Measurements from ENCODE around the gene PKD2. TPM values are rescaled to one million over a fixed set of nuclear protein-coding genes. Genes with fewer than 3 reads are reported as not detected.

PKD2 gene
- total RNA-seq, 1 donor from 2014 or later = 10.1 TPM

DNA sequence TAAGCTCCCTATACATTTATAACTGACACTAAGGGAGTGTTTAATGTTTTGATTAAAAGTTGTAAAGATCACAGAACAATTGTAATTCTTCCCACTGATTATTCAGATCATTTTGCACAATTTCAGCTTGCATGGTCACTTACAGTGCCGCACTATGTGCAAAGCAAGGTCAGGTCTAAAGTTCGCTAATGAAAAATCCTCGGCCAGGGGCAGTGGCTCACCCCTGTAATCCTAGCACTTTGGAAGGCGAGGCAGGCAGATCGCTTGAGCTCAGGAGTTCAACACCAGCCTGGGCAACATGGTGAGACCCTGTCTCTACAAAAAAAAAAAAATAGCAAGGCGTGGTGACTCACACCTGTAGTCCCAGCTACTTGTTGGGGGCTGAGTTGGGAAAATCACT, 57.0 kb downstream of the PKD2 start:
- Mint-ChIP-seq H3K9me3 (peaks cover 8% of the 10 kb centered on the region), H3K4me1 (ENCODE audit: low read depth) (no peaks in the 10 kb centered on the region), H3K36me3 (ENCODE audit: low read depth) (peaks cover 37% of the 10 kb centered on the region), H3K27me3 (ENCODE audit: insufficient read depth) (no peaks in the 10 kb centered on the region), H3K4me3 (no peak overlapping the region), H3K27ac (no peak overlapping the region)
- intact Hi-C loops (cut with micrococcal nuclease) = no loop called here
- DNase-seq (ENCODE audit: low spot score) = no peak

DNA sequence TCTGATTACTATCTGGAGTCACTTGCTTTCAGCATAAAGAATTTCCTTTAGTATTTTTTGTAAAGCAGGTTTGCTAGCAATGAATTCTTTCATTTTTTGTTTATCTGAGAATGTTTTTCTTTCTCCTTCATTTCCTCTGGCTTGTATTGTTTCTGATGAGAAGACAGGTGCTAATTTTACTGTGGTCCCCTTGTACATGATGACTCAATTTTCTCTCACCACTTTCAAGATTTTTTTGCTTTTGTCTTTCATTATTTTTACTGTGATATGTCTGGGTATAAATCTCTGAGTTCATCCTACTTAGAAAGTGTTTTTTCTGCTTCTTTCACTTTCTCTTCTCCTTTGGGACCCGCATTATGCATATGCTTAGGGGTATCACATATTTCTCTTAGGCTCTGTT, 62.6 kb downstream of the PKD2 start:
- no peak overlapping the region for H3K4me3 Mint-ChIP-seq
- peak overlapping the region; percentile 25 for H3K27ac Mint-ChIP-seq
- peaks cover 16% of the 10 kb centered on the region for H3K9me3 Mint-ChIP-seq
- DNase-seq (ENCODE audit: low spot score) = no peak
- no peaks in the 10 kb centered on the region for H3K27me3 Mint-ChIP-seq (ENCODE audit: insufficient read depth)
- peaks cover 54% of the 10 kb centered on the region for H3K36me3 Mint-ChIP-seq (ENCODE audit: low read depth)
- H3K4me1 Mint-ChIP-seq (ENCODE audit: low read depth) = peaks cover 7% of the 10 kb centered on the region
- intact Hi-C loops (cut with micrococcal nuclease) = no loop called here

DNA sequence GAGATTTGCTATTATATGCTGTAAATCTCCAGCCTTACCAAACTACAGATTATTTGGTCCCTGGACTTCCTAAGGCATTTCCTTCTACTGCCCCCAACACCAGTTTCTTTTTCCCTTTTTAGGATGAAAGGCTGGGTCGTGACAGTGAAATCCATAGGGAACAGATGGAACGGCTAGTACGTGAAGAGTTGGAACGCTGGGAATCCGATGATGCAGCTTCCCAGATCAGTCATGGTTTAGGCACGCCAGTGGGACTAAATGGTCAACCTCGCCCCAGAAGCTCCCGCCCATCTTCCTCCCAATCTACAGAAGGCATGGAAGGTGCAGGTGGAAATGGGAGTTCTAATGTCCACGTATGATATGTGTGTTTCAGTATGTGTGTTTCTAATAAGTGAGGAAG, 67.9 kb downstream of the PKD2 start:
- H3K36me3 Mint-ChIP-seq (ENCODE audit: low read depth) = peaks cover 27% of the 10 kb centered on the region

DNA sequence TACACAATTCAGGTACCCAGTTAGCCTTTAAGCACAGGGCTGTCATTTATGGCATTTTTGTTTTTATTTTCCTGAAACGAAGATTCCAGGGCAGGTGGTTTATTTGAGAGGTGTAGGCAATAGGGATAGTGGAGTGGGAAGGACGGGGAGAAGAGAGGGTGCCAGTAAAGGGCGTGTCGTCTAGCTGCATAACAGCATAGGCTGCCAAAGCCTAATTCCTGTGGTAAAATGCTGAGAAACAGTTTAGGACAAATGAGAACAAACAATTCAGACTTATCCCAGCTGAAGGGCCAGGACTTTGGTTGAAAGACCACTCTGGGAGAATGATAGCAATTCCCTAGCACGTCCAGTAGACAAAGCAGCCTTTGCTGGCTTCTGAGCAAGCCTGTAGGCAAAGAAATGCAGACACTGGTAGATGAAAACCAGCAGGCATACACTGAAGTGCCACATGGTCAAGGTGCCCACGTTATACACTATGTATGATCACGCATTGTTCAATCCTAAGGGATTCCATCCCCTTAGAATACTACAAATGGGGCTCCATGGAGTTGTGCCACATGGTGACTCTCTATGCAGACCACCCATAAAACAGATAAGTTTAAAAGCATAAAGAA, 70.6 kb downstream of the PKD2 start:
- H3K4me3 Mint-ChIP-seq = no peak overlapping the region
- intact Hi-C loops (cut with micrococcal nuclease) = no loop called here
- no peaks in the 10 kb centered on the region for H3K27me3 Mint-ChIP-seq (ENCODE audit: insufficient read depth)
- no peaks in the 10 kb centered on the region for H3K4me1 Mint-ChIP-seq (ENCODE audit: low read depth)
- no peak for DNase-seq (ENCODE audit: low spot score)
- no peaks in the 10 kb centered on the region for H3K9me3 Mint-ChIP-seq
- no peak overlapping the region for H3K27ac Mint-ChIP-seq
- H3K36me3 Mint-ChIP-seq (ENCODE audit: low read depth) = peaks cover 10% of the 10 kb centered on the region

More for the DNA sequence above, 67.9 kb downstream of the PKD2 start:
- Mint-ChIP-seq H3K9me3 (peaks cover 7% of the 10 kb centered on the region), H3K4me3 (no peak overlapping the region), H3K4me1 (ENCODE audit: low read depth) (peaks cover under 1% of the 10 kb centered on the region), H3K27ac (no peak overlapping the region), H3K27me3 (ENCODE audit: insufficient read depth) (no peaks in the 10 kb centered on the region)
- intact Hi-C loops (cut with micrococcal nuclease) = no loop called here
- no peak for DNase-seq (ENCODE audit: low spot score)

DNA sequence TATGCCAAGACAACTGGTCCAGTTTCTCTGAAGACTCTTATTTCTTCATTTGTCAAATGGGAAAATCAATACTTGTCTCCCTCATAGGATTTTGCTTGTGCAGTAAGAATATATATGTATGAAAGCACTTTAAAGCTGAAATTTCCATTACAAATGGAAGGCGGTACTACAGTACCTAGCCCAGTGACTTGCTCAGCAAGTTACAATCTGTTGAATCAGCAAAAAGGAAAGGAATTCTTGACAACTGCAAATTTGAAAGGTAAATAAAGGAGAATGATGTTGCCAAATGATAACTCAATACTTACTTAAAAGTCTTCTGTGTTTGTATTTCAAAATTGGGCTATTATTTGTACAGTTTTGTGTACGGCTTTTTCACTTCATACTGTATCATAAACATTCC, 71.1 kb downstream of the PKD2 start:
- no peak overlapping the region for H3K27ac Mint-ChIP-seq
- no peak for DNase-seq (ENCODE audit: low spot score)
- no peaks in the 10 kb centered on the region for H3K4me1 Mint-ChIP-seq (ENCODE audit: low read depth)
- peaks cover 10% of the 10 kb centered on the region for H3K36me3 Mint-ChIP-seq (ENCODE audit: low read depth)
- intact Hi-C loops (cut with micrococcal nuclease) = no loop called here
- no peaks in the 10 kb centered on the region for H3K9me3 Mint-ChIP-seq
- no peak overlapping the region for H3K4me3 Mint-ChIP-seq
- no peaks in the 10 kb centered on the region for H3K27me3 Mint-ChIP-seq (ENCODE audit: insufficient read depth)

DNA sequence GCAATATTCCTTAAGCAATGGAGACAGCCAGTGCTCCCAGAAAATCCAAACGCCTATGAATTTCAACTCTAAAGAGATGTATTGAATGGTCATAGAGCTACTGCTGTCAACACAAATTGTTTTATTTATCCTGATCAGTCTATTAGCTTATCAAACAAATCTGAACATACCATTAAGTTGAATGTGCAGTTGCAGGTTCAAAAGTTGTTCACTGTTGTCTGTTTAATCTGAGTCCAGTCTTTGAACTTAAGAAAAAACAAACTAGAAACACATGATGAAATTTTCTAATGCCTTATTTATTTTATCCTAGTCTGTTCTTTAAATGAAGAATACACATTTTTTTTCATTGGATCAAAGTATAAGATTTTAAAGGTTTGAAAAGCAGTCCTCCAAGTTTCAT, 73.2 kb downstream of the PKD2 start:
- intact Hi-C loops (cut with micrococcal nuclease) = no loop called here
- H3K27ac Mint-ChIP-seq = no peak overlapping the region
- H3K27me3 Mint-ChIP-seq (ENCODE audit: insufficient read depth) = no peaks in the 10 kb centered on the region
- peaks cover 4% of the 10 kb centered on the region for H3K36me3 Mint-ChIP-seq (ENCODE audit: low read depth)
- DNase-seq (ENCODE audit: low spot score) = no peak
- H3K4me3 Mint-ChIP-seq = no peak overlapping the region
- H3K9me3 Mint-ChIP-seq = no peaks in the 10 kb centered on the region
- H3K4me1 Mint-ChIP-seq (ENCODE audit: low read depth) = no peaks in the 10 kb centered on the region

DNA sequence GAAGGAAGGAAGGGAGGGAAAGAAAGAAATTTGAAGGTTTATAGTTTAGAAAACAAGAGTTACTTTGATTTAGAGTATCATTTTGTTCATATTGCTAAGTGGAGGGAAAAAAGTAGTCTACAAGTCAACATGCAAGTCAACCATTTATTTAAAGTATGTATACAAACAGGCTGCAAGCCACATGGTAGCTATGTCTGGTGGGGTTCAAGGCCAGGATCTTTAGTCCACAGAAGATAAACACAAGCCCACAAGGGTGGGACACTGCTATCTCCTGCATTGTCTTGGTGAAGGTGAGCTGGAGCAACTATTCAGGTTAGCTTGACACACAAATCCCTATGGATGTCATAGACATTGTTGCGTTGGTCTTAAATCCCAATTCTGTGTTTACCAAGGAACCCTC, 79.6 kb downstream of the PKD2 start:
- Mint-ChIP-seq H3K36me3 (ENCODE audit: low read depth) (no peaks in the 10 kb centered on the region), H3K27me3 (ENCODE audit: insufficient read depth) (no peaks in the 10 kb centered on the region), H3K27ac (no peak overlapping the region), H3K4me3 (no peak overlapping the region), H3K4me1 (ENCODE audit: low read depth) (no peaks in the 10 kb centered on the region), H3K9me3 (no peaks in the 10 kb centered on the region)
- DNase-seq (ENCODE audit: low spot score) = no peak
- intact Hi-C loops (cut with micrococcal nuclease) = no loop called here

DNA sequence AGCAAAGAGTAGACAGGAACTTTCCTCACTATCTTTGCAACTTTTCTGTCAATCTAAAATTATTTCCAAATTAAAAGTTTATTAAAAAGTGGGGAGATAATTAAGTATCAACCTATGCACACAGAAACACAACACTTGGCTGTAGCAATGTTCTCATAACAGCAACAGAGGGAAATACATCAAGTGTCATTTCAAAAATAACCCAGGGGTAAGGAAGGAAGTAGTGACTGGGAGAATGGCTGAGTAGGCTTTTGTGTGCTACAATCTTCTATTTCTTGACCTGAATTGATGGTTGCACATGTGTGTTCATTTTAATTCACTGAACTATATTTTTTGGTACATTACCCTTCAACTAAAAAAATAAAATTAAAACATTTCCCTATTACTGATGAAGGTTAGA, 83.5 kb downstream of the PKD2 start:
- H3K27ac Mint-ChIP-seq = no peak overlapping the region
- intact Hi-C loops (cut with micrococcal nuclease) = no loop called here
- H3K27me3 Mint-ChIP-seq (ENCODE audit: insufficient read depth) = no peaks in the 10 kb centered on the region
- no peak overlapping the region for H3K4me3 Mint-ChIP-seq
- H3K9me3 Mint-ChIP-seq = no peaks in the 10 kb centered on the region
- H3K36me3 Mint-ChIP-seq (ENCODE audit: low read depth) = no peaks in the 10 kb centered on the region
- no peak for DNase-seq (ENCODE audit: low spot score)
- H3K4me1 Mint-ChIP-seq (ENCODE audit: low read depth) = no peaks in the 10 kb centered on the region

DNA sequence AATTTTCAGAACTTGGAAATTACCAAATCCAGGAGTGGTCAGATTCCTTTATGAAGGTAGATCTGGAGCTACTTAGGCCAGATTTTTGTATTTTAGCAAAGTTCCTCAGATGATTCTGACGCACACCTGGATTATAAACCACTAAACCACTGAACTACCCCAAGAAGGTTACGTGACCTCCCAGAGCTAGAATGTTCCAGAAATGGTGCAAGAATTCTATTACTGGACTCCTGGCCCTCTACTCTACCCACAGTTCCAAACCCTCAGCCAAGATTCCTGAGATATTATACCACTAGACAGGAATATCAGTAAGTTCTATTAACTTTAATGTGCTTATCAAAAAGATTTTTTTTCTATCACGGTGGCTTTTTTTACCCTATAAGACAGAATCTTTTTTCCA, 83.9 kb downstream of the PKD2 start:
- no peaks in the 10 kb centered on the region for H3K36me3 Mint-ChIP-seq (ENCODE audit: low read depth)
- H3K4me3 Mint-ChIP-seq = no peak overlapping the region
- H3K27ac Mint-ChIP-seq = no peak overlapping the region
- no peaks in the 10 kb centered on the region for H3K9me3 Mint-ChIP-seq
- no peak for DNase-seq (ENCODE audit: low spot score)
- intact Hi-C loops (cut with micrococcal nuclease) = no loop called here
- H3K27me3 Mint-ChIP-seq (ENCODE audit: insufficient read depth) = no peaks in the 10 kb centered on the region
- H3K4me1 Mint-ChIP-seq (ENCODE audit: low read depth) = no peaks in the 10 kb centered on the region

DNA sequence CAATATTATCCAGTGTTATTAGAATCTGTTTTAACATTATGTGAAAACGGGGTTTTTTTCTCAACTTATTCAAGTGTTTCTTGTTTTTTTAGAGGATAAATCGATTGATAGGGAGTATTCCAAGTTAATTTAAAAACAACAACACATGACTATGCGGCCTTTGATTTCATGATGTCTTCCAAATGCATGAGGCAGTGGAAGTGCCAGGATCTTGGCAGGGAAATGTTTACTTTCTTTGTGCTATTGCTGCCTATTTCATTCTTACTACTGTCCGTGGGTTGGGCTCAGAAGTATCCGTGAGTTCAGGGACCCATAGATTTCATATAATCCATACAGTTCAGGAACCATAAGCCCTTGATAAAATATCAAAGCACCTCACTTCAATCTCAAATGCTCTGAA, 86.4 kb downstream of the PKD2 start:
- DNase-seq (ENCODE audit: low spot score) = no peak
- H3K27ac Mint-ChIP-seq = no peak overlapping the region
- H3K9me3 Mint-ChIP-seq = no peaks in the 10 kb centered on the region
- no peaks in the 10 kb centered on the region for H3K36me3 Mint-ChIP-seq (ENCODE audit: low read depth)
- intact Hi-C loops (cut with micrococcal nuclease) = no loop called here
- no peaks in the 10 kb centered on the region for H3K27me3 Mint-ChIP-seq (ENCODE audit: insufficient read depth)
- H3K4me3 Mint-ChIP-seq = no peak overlapping the region
- H3K4me1 Mint-ChIP-seq (ENCODE audit: low read depth) = no peaks in the 10 kb centered on the region

DNA sequence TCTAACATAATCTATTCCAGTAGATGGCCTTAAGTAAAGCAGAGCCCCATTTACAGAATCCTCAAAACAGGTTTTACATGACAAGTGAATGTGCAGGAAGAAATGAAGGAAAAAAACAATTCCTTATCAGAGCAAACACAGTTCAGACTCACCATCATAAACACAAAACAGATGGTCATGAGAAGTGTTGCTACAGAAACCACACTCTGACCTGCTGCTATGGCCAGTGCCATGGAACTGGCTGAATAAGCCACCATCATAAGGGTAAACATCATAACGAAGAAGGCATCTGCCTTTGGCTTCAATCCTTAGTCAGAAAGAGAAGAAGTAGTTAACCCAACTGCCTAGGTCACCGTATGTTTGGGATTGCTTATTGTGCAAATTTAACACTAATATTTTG, 89.9 kb downstream of the PKD2 start:
- peaks cover 9% of the 10 kb centered on the region for H3K27me3 Mint-ChIP-seq (ENCODE audit: insufficient read depth)
- H3K4me1 Mint-ChIP-seq (ENCODE audit: low read depth) = no peaks in the 10 kb centered on the region
- no peaks in the 10 kb centered on the region for H3K36me3 Mint-ChIP-seq (ENCODE audit: low read depth)
- H3K9me3 Mint-ChIP-seq = no peaks in the 10 kb centered on the region
- H3K27ac Mint-ChIP-seq = no peak overlapping the region
- intact Hi-C loops (cut with micrococcal nuclease) = no loop called here
- H3K4me3 Mint-ChIP-seq = no peak overlapping the region
- DNase-seq (ENCODE audit: low spot score) = no peak

DNA sequence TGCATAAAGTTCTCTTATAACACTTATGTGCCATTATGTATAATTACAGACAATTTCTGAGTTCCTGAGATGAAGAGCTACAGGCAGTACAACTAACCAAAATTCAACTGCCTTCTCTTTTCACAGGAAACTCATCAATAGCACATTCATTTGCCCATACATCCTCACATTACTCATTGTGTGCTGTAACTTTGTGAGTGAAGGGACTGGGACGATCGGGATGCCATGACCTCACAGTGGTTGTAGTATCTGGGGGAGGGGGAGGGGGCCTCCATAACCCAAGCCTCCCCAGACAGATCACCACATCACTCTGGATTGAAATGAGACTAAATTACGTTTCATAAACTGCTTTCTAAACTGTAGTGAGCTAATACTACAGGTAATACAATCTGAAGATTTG, 90.3 kb downstream of the PKD2 start:
- no peak for DNase-seq (ENCODE audit: low spot score)
- intact Hi-C loops (cut with micrococcal nuclease) = no loop called here
- H3K4me1 Mint-ChIP-seq (ENCODE audit: low read depth) = no peaks in the 10 kb centered on the region
- H3K36me3 Mint-ChIP-seq (ENCODE audit: low read depth) = no peaks in the 10 kb centered on the region
- no peak overlapping the region for H3K27ac Mint-ChIP-seq
- H3K9me3 Mint-ChIP-seq = no peaks in the 10 kb centered on the region
- peaks cover 9% of the 10 kb centered on the region for H3K27me3 Mint-ChIP-seq (ENCODE audit: insufficient read depth)
- H3K4me3 Mint-ChIP-seq = no peak overlapping the region

DNA sequence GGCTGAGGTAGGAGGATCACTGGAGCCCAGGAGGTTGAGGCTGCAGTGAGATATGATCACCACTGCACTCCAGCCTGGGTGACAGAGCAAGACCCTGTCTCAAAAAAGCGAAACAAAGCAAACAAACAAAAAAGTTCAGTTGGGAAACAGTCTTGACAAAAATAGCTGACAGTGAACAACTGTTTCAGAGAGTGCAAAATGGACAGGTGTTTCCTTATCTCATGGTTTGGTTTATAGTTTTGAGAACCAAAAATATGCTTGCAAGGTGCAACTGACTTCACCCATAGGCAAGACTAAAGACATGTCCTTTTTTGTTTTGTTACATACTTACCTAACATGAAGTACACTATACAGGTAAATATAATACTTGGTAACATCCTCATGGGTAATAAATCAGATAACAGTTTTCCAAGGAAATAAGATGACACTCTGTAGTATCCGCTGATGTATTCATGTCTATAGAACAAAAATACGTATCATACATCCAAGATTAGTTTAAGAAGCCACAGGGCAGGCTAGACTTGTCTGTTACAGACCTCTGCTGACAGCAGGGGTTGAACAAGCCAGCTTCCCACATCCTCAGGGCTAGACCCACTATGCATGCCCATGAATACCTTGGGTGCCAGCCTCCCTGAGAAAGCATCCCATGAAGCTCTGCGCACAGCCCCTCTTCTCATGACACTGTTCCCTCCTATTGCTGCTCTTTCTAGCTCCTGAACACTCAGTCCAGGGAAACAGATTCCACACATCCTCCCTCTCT, 91.7 kb downstream of the PKD2 start:
- H3K27ac Mint-ChIP-seq = no peak overlapping the region
- H3K4me3 Mint-ChIP-seq = no peak overlapping the region
- H3K9me3 Mint-ChIP-seq = no peaks in the 10 kb centered on the region
- DNase-seq (ENCODE audit: low spot score) = no peak
- H3K36me3 Mint-ChIP-seq (ENCODE audit: low read depth) = no peaks in the 10 kb centered on the region
- intact Hi-C loops (cut with micrococcal nuclease) = no loop called here
- peaks cover 9% of the 10 kb centered on the region for H3K27me3 Mint-ChIP-seq (ENCODE audit: insufficient read depth)
- no peaks in the 10 kb centered on the region for H3K4me1 Mint-ChIP-seq (ENCODE audit: low read depth)

DNA sequence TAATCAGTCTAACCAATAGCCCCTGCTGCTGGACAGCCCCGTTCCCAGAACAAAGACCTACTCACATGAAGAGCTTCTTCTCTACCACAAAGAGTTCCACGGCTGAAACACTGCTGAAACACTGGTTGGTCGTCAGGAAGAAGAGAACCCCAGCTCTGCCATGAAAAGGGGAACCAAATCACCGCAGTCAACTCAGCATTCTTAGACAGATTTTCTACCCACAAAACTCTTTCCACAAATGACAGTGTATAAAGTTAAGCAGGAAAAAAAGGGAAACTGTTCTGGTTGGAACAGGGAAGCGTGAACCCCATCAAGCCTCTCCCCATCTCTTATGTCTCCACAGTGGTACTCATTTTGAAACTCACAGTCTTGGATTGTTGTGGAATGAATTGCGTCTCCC, 93.7 kb downstream of the PKD2 start:
- peaks cover 9% of the 10 kb centered on the region for H3K27me3 Mint-ChIP-seq (ENCODE audit: insufficient read depth)
- H3K4me3 Mint-ChIP-seq = no peak overlapping the region
- intact Hi-C loops (cut with micrococcal nuclease) = no loop called here
- no peaks in the 10 kb centered on the region for H3K4me1 Mint-ChIP-seq (ENCODE audit: low read depth)
- H3K27ac Mint-ChIP-seq = no peak overlapping the region
- no peaks in the 10 kb centered on the region for H3K36me3 Mint-ChIP-seq (ENCODE audit: low read depth)
- no peak for DNase-seq (ENCODE audit: low spot score)
- H3K9me3 Mint-ChIP-seq = no peaks in the 10 kb centered on the region

Measured in activated T-helper 1 cell treated with anti-CD3 and anti-CD28 coated beads, Interleukin-12 subunit alpha, Interleukin-12 subunit beta, Interleukin-2, Interleukin-4 antibody, amounts not matched to agents 30 ng/mL and 10 ng/mL and 1 ng/mL, durations not matched to agents 14 hours and 24 hours and 36 hours (primary cell).